Natural killer cell (primary cell): ENCODE data around the gene SLC2A6. TPM values are rescaled to one million over a fixed set of nuclear protein-coding genes. Genes with fewer than 3 reads are reported as not detected.

Experiments used
- ATAC-seq, 3 donors: fragments of 150-1000 bp in 2 of 3; fragments of 200-7000 bp in 1 of 3; cut with Tn5 transposase; 1 replicate in 1 of 3; 2 replicates in 2 of 3; pipeline ENCODE4 v1.10.0; 2021; ENCODE audit warnings: mild to moderate bottlenecking in 2 of 3, moderate library complexity in 2 of 3
- DNase-seq, 2 donors: peaks; one replicate each; pipeline versions ENCODE4 v3.0.0 to v3.0.0-alpha.2; 2013 to 2021; ENCODE audit warnings: mixed read lengths in 1 of 2
- H3K27ac ChIP-seq: one replicate; pipeline ENCODE4 v1.5.1; 2013; ENCODE audit warnings: mild to moderate bottlenecking, low read length
- H3K27me3 ChIP-seq: one replicate; pipeline ENCODE4 v1.6.1; 2013; ENCODE audit warnings: low read length; ENCODE audit not compliant: control insufficient read depth, insufficient read depth
- H3K36me3 ChIP-seq: one replicate; pipeline ENCODE4 v1.6.1; 2013; ENCODE audit warnings: low read length; ENCODE audit not compliant: control insufficient read depth, insufficient read depth
- H3K4me1 ChIP-seq: one replicate; pipeline ENCODE4 v1.6.1; 2013; ENCODE audit warnings: low read length; ENCODE audit not compliant: control insufficient read depth, insufficient read depth
- H3K4me3 ChIP-seq: one replicate; pipeline ENCODE4 v1.5.1; 2013; ENCODE audit warnings: low read length
- H3K9me3 ChIP-seq: one replicate; pipeline ENCODE4 v1.6.1; 2013; ENCODE audit warnings: low read length; ENCODE audit not compliant: control insufficient read depth, insufficient read depth
- H3K27ac Mint-ChIP-seq, 2 donors: one replicate each; pipeline ENCODE4 v1.8.0; 2022; ENCODE audit warnings: mild to moderate bottlenecking in 2 of 2, mixed read lengths in 2 of 2, moderate library complexity in 1 of 2
- H3K27me3 Mint-ChIP-seq, 2 donors: one replicate each; pipeline ENCODE4 v1.8.0; 2022; ENCODE audit warnings: low read depth in 2 of 2, mixed read lengths in 2 of 2
- H3K36me3 Mint-ChIP-seq: one replicate; pipeline ENCODE4 v1.8.0; 2022; ENCODE audit warnings: mixed read lengths
- H3K4me1 Mint-ChIP-seq, 2 donors: one replicate each; pipeline ENCODE4 v1.8.0; 2022; ENCODE audit warnings: mixed read lengths in 2 of 2
- H3K4me3 Mint-ChIP-seq: one replicate; pipeline ENCODE4 v1.8.0; 2022; ENCODE audit warnings: mild to moderate bottlenecking, moderate library complexity, mixed read lengths
- H3K9me3 Mint-ChIP-seq, 2 donors: one replicate each; pipeline ENCODE4 v1.8.0; 2022; ENCODE audit warnings: mixed read lengths in 2 of 2
- CTCF ChIP-seq: fragments of 200-600 bp; IDR thresholded peaks from one replicate; pipeline ENCODE4 v1.8.0; 2022; ENCODE audit warnings: antibody characterized with exemption
- WGBS: methylation state at CpG from one replicate; pipeline ENCODE4 v1.1.7; 2013; ENCODE audit warnings: missing lambda C conversion rate; ENCODE audit not compliant: insufficient coverage; 5-methylcytosine and 5-hydroxymethylcytosine counted together
- intact Hi-C: fragments of 100-400 bp; cut with micrococcal nuclease; formaldehyde crosslinking; loops from one replicate; pipeline ENCODE4 v1.14.2; 2022
- total RNA-seq, 4 donors: library from RNA; stranded (reverse); fragments of 120-200 nt in 1 of 4; gene quantifications; one replicate each; pipeline versions ENCODE4 v1.2.3 to v1.2.4, GENCODE V29; 2013 to 2022

Gene SLC2A6
- total RNA-seq, 3 donors from 2014 or later (not counting 1 experiment from before 2014, with no cell fraction given): 5.0 to 20.1 (median 18.5) TPM

GRCh38 chr9:133508046-133508445 lies 29.1 kb upstream of the SLC2A6 start:
- H3K27me3 ChIP-seq: no peaks in the 10 kb centered on the region
- no peak overlapping the region for H3K4me3 Mint-ChIP-seq
- no peak for TF ChIP-seq CTCF
- peaks cover 0 to 10% of the 10 kb centered on the region in 2 donors for H3K27me3 Mint-ChIP-seq
- H3K9me3 Mint-ChIP-seq: no peaks in the 10 kb centered on the region
- intact Hi-C loops: no loop called here
- WGBS: 88% methylated on average over 8 of the region's 8 CpGs
- no peaks in the 10 kb centered on the region for H3K36me3 Mint-ChIP-seq
- ATAC-seq: no peak
- peaks cover 20% of the 10 kb centered on the region for H3K4me1 ChIP-seq
- no peak overlapping the region for H3K4me3 ChIP-seq
- DNase-seq: no peak
- no peak overlapping the region for H3K27ac Mint-ChIP-seq
- peaks cover 8 to 10% of the 10 kb centered on the region in 2 donors for H3K4me1 Mint-ChIP-seq
- H3K36me3 ChIP-seq: no peaks in the 10 kb centered on the region
- H3K27ac ChIP-seq: no peak overlapping the region
- no peaks in the 10 kb centered on the region for H3K9me3 ChIP-seq

- Histone ChIP-seq H3K27me3 (no peaks in the 10 kb centered on the region), H3K4me3 (no peak overlapping the region), H3K9me3 (no peaks in the 10 kb centered on the region), H3K27ac (no peak overlapping the region), H3K36me3 (no peaks in the 10 kb centered on the region), H3K4me1 (peaks cover 20% of the 10 kb centered on the region)
- peaks cover 3 to 16% of the 10 kb centered on the region in 2 donors for H3K27me3 Mint-ChIP-seq
- ATAC-seq: no peak
- 91% methylated on average over 24 of the region's 24 CpGs for WGBS
- peaks cover 0 to 2% of the 10 kb centered on the region in 2 donors for H3K9me3 Mint-ChIP-seq
- DNase-seq: no peak
- H3K36me3 Mint-ChIP-seq: peaks cover 4% of the 10 kb centered on the region
- no peak overlapping the region for H3K4me3 Mint-ChIP-seq
- peaks cover 8 to 10% of the 10 kb centered on the region in 2 donors for H3K4me1 Mint-ChIP-seq
- H3K27ac Mint-ChIP-seq: no peak overlapping the region
- intact Hi-C loops: no loop called here
- no peak for TF ChIP-seq CTCF
These were observed 28.5 kb upstream of the SLC2A6 start for GRCh38 chr9:133507246-133507965.

GRCh38 chr9:133506653-133507038 lies 27.7 kb upstream of the SLC2A6 start:
- no peak overlapping the region for H3K4me3 Mint-ChIP-seq

More at GRCh38 chr9:133506653-133507038, 27.7 kb upstream of the SLC2A6 start:
- peaks cover 8 to 10% of the 10 kb centered on the region in 2 donors for H3K4me1 Mint-ChIP-seq
- intact Hi-C loops: no loop called here
- no peak for TF ChIP-seq CTCF
- H3K27me3 ChIP-seq: peaks cover 2% of the 10 kb centered on the region
- H3K27ac Mint-ChIP-seq: no peak overlapping the region
- peaks cover 6 to 24% of the 10 kb centered on the region in 2 donors for H3K27me3 Mint-ChIP-seq
- no peak for DNase-seq
- H3K9me3 ChIP-seq: peaks cover 2% of the 10 kb centered on the region
- H3K27ac ChIP-seq: no peak overlapping the region
- peaks cover 2 to 10% of the 10 kb centered on the region in 2 donors for H3K9me3 Mint-ChIP-seq
- peaks cover 20% of the 10 kb centered on the region for H3K4me1 ChIP-seq
- H3K36me3 Mint-ChIP-seq: peaks cover 12% of the 10 kb centered on the region
- 88% methylated on average over 18 of the region's 18 CpGs for WGBS
- H3K36me3 ChIP-seq: no peaks in the 10 kb centered on the region
- no peak for ATAC-seq
- no peak overlapping the region for H3K4me3 ChIP-seq
